ENCODE measurements around the gene SH3BP5L.

DNA sequence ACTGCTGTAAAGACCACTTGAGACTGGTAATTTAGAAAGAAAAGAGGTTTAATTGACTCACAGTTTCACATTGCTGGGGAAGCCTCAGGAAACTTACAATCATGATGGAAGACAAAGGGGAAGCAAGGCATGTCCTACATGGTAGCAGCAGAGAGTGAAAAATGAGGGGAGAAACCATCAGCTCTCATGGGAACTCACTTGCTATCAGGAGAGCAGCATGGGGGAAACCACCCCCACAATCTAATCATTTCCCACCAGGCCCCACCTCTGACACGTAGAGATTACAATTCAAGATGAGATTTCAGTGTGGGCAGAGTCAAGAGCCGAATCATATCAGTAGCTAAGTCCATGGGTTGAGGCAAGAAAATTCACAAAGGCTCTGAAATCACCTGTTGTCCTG lies 46.4 kb downstream of the SH3BP5L start:
- TF ChIP-seq ELK1 (IDR thresholded peaks at IDR 0.05; ENCODE audit: borderline replicate concordance, low read depth, low read length) (no peak), POLR2A (IDR thresholded peaks at IDR 0.05; ENCODE audit: low read depth, low read length) (no peak), CEBPB (IDR thresholded peaks at IDR 0.05; ENCODE audit: low read depth, low read length) (no peak), MXI1 (IDR thresholded peaks at IDR 0.05; ENCODE audit: borderline replicate concordance, low read depth, low read length) (no peak), RFX5 (IDR thresholded peaks at IDR 0.05; ENCODE audit: low read depth, low read length) (no peak), RCOR1 (IDR thresholded peaks at IDR 0.05; ENCODE audit: insufficient replicate concordance, low read length) (no peak), RAD21 (IDR thresholded peaks at IDR 0.05; ENCODE audit: low read length) (no peak)
- TF ChIP-seq, protein P1, sequence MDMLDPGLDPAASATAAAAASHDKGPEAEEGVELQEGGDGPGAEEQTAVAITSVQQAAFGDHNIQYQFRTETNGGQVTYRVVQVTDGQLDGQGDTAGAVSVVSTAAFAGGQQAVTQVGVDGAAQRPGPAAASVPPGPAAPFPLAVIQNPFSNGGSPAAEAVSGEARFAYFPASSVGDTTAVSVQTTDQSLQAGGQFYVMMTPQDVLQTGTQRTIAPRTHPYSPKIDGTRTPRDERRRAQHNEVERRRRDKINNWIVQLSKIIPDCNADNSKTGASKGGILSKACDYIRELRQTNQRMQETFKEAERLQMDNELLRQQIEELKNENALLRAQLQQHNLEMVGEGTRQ (IDR thresholded peaks at IDR 0.05; ENCODE audit: low read depth, low read length) = no peak
- TF ChIP-seq, protein P2, sequence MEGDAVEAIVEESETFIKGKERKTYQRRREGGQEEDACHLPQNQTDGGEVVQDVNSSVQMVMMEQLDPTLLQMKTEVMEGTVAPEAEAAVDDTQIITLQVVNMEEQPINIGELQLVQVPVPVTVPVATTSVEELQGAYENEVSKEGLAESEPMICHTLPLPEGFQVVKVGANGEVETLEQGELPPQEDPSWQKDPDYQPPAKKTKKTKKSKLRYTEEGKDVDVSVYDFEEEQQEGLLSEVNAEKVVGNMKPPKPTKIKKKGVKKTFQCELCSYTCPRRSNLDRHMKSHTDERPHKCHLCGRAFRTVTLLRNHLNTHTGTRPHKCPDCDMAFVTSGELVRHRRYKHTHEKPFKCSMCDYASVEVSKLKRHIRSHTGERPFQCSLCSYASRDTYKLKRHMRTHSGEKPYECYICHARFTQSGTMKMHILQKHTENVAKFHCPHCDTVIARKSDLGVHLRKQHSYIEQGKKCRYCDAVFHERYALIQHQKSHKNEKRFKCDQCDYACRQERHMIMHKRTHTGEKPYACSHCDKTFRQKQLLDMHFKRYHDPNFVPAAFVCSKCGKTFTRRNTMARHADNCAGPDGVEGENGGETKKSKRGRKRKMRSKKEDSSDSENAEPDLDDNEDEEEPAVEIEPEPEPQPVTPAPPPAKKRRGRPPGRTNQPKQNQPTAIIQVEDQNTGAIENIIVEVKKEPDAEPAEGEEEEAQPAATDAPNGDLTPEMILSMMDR (conservative IDR thresholded peaks at IDR 0.05; ENCODE audit: low read depth, low read length) = no peak

Data from IMR-90 (cell line).